Measurements from ENCODE around the gene KHSRP.

DNA sequence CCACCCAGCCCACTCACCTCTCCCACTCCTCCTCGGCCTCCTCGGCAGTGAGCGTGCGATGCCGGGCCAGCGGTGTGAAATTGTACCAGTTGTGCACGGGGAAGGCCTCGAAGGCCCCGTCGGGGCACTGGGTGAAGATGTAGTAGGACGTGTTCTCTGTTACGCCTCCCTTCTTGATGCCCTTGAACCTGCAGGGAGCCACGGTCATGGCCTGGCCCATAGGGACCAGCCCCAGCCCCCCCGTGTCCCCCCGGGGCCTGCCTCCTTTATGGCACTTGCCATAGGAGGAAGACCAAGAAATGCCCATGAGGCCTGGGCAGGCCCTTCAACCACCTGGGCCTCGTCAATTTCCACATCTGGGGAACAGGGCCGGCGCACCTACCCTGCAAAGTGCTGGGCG is 37.2 kb downstream of the KHSRP start:
- TF ChIP-seq POLR2AphosphoS5 (IDR thresholded peaks at IDR 0.05) (no peak), POLR2A (IDR thresholded peaks at IDR 0.05) (no peak)
- TF ChIP-seq, protein P1, sequence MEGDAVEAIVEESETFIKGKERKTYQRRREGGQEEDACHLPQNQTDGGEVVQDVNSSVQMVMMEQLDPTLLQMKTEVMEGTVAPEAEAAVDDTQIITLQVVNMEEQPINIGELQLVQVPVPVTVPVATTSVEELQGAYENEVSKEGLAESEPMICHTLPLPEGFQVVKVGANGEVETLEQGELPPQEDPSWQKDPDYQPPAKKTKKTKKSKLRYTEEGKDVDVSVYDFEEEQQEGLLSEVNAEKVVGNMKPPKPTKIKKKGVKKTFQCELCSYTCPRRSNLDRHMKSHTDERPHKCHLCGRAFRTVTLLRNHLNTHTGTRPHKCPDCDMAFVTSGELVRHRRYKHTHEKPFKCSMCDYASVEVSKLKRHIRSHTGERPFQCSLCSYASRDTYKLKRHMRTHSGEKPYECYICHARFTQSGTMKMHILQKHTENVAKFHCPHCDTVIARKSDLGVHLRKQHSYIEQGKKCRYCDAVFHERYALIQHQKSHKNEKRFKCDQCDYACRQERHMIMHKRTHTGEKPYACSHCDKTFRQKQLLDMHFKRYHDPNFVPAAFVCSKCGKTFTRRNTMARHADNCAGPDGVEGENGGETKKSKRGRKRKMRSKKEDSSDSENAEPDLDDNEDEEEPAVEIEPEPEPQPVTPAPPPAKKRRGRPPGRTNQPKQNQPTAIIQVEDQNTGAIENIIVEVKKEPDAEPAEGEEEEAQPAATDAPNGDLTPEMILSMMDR (IDR thresholded peaks at IDR 0.05), result no peak
